Measurements from ENCODE around the gene DNAH14. TPM values are rescaled to one million over a fixed set of nuclear protein-coding genes. Genes with fewer than 3 reads are reported as not detected.
"Not testable (repeated sequence)": the region's sequence is repeated elsewhere in the genome, so short reads cannot be mapped to it uniquely, and the experiment has no call there.

DNAH14 gene
- total RNA-seq (2021; ENCODE audit: unreplicated experiment) (47.0 TPM), Bru-seq, nascent RNA (percentile 71 among the genes with signal in this experiment), BruChase-seq, experiment 1, labeled RNA remaining after a 2-hour chase (percentile 87 among the genes with signal in this experiment), BruChase-seq, experiment 2, labeled RNA remaining after a 6-hour chase (percentile 75 among the genes with signal in this experiment)
- 12.7 TPM for polyA plus RNA-seq (2012; ENCODE audit: insufficient read length)
- long read RNA-seq, transcript DNAH14-205 (7 exons, 1,103 nt), result major isoform, 14 of 50 reads
- long read RNA-seq, partial matches to known transcripts, result 24 of 50 reads
- long read RNA-seq, other reads (novel, unspliced or antisense), result 12 of 50 reads

GRCh38 chr1:224929335-224930237 lies at the start of gene DNAH14:
Gene DNAH14, plus strand, starts transcription at chr1:224929675. Its CDS starts 23,028 bp downstream, at chr1:224952703.
- H3K4me3 ChIP-seq (ENCODE audit: low read depth in 2 of 2, low read length in 2 of 2), result peak within 1 kb of the TSS; percentile 73 to 80
- intact Hi-C loops (cut with micrococcal nuclease; ENCODE audit: unreplicated experiment), result no loop called here
- H3K36me3 ChIP-seq (ENCODE audit: control insufficient read depth, insufficient read depth, low read length), result peaks cover 3% of the 10 kb centered on the region; the same call in 1 of the 2 replicates
- ATAC-seq (peak; percentile 100), DNase-seq (ENCODE audit: low read depth, low spot score) (no peak)
- CTCF ChIA-PET, result interaction anchor here (0.6 kb wide), 2 partner anchors 545 to 826 kb away, joined by 3 read pairs; no protein-coding TSS in a partner anchor
- in situ Hi-C loops (cut with HindIII; ENCODE audit: low pct_unique_long_range_greater_than_20kb, low sequenced_read_pairs), result no loop called here
- no peaks in the 10 kb centered on the region for H3K4me1 ChIP-seq (ENCODE audit: control insufficient read depth, insufficient read depth, low read length)
- TF ChIP-seq POLR2AphosphoS5 (IDR thresholded peaks at IDR 0.05; ENCODE audit: low read depth, low read length) (peak; percentile 90), TCF7L2 (IDR thresholded peaks at IDR 0.05; ENCODE audit: low read depth, low read length) (no peak), SIN3A (IDR thresholded peaks at IDR 0.05; ENCODE audit: borderline replicate concordance, insufficient read depth, low read depth, low read length) (peak; percentile 86)
- no peaks in the 10 kb centered on the region for H3K27me3 ChIP-seq (ENCODE audit: control insufficient read depth, insufficient read depth, low read length)
- peaks cover 22% of the 10 kb centered on the region for H3K9me3 ChIP-seq (ENCODE audit: control insufficient read depth, insufficient read depth, low read depth, low read length)
- POLR2A ChIA-PET, result interaction anchor here (0.6 to 1.0 kb wide), 3 partner anchors 16 to 423 kb away, joined by 3 to 4 read pairs (median 4); no protein-coding TSS in a partner anchor
- BruUV-seq (replicated peaks), result no TSS peak
- H3K27ac ChIP-seq (ENCODE audit: low read length), result peak within 1 kb of the TSS; percentile 80

DNA sequence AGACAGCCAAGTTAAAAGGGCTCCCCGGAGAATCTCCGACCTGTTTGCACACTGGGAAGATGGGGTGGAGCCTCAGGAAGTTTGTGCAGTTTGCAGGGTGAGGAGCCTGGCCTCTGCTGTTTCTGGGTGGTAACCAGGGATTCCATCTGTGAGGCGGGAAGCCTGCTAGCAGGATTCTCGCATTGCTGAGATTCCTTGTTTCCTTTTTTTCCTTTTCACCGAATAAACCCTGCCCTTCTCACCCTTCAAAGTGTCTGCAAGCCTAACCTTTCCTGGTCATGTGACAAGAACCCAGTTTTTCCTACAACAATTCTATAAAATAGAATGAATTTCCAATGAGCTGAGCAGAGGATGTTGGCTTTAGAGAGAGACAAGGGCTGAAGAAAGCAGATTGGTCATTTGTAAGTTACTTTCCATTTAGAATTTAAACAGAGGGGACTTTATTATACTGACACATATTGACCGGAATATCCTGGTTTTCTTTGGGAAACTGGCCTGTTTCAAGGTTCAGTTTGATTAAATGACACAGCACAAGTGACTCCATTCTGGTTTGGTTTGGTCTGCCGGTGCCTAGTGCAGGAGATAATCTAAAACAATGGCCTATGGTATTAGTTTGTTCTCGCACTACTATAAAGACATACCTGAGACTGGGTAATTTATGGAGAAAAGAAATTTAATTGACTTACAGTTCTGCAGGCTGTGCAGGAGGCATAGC lies 48.7 kb upstream of the DNAH14 start:
- no TSS peak for BruUV-seq (replicated peaks)
- no peak for DNase-seq (ENCODE audit: low read depth, low spot score)
- CTCF ChIA-PET, result no interaction called here
- TF ChIP-seq, protein P1, sequence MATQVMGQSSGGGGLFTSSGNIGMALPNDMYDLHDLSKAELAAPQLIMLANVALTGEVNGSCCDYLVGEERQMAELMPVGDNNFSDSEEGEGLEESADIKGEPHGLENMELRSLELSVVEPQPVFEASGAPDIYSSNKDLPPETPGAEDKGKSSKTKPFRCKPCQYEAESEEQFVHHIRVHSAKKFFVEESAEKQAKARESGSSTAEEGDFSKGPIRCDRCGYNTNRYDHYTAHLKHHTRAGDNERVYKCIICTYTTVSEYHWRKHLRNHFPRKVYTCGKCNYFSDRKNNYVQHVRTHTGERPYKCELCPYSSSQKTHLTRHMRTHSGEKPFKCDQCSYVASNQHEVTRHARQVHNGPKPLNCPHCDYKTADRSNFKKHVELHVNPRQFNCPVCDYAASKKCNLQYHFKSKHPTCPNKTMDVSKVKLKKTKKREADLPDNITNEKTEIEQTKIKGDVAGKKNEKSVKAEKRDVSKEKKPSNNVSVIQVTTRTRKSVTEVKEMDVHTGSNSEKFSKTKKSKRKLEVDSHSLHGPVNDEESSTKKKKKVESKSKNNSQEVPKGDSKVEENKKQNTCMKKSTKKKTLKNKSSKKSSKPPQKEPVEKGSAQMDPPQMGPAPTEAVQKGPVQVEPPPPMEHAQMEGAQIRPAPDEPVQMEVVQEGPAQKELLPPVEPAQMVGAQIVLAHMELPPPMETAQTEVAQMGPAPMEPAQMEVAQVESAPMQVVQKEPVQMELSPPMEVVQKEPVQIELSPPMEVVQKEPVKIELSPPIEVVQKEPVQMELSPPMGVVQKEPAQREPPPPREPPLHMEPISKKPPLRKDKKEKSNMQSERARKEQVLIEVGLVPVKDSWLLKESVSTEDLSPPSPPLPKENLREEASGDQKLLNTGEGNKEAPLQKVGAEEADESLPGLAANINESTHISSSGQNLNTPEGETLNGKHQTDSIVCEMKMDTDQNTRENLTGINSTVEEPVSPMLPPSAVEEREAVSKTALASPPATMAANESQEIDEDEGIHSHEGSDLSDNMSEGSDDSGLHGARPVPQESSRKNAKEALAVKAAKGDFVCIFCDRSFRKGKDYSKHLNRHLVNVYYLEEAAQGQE (IDR thresholded peaks at IDR 0.05; ENCODE audit: insufficient read depth in 1 of 2, low read depth in 2 of 2, low read length in 1 of 2), result no peak
- TF ChIP-seq POLR2AphosphoS5 (IDR thresholded peaks at IDR 0.05; ENCODE audit: low read depth, low read length) (no peak), SIN3A (IDR thresholded peaks at IDR 0.05; ENCODE audit: borderline replicate concordance, insufficient read depth, low read depth, low read length) (no peak), TCF7L2 (IDR thresholded peaks at IDR 0.05; ENCODE audit: low read depth, low read length) (no peak)
- TF ChIP-seq, protein P2, sequence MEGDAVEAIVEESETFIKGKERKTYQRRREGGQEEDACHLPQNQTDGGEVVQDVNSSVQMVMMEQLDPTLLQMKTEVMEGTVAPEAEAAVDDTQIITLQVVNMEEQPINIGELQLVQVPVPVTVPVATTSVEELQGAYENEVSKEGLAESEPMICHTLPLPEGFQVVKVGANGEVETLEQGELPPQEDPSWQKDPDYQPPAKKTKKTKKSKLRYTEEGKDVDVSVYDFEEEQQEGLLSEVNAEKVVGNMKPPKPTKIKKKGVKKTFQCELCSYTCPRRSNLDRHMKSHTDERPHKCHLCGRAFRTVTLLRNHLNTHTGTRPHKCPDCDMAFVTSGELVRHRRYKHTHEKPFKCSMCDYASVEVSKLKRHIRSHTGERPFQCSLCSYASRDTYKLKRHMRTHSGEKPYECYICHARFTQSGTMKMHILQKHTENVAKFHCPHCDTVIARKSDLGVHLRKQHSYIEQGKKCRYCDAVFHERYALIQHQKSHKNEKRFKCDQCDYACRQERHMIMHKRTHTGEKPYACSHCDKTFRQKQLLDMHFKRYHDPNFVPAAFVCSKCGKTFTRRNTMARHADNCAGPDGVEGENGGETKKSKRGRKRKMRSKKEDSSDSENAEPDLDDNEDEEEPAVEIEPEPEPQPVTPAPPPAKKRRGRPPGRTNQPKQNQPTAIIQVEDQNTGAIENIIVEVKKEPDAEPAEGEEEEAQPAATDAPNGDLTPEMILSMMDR (IDR thresholded peaks at IDR 0.05), result no peak
- Histone ChIP-seq H3K36me3 (ENCODE audit: control insufficient read depth, insufficient read depth, low read length) (no peaks in the 10 kb centered on the region), H3K4me3 (ENCODE audit: low read depth in 2 of 2, low read length in 2 of 2) (no peak overlapping the region), H3K4me1 (ENCODE audit: control insufficient read depth, insufficient read depth, low read length) (no peaks in the 10 kb centered on the region), H3K27me3 (ENCODE audit: control insufficient read depth, insufficient read depth, low read length) (no peaks in the 10 kb centered on the region), H3K27ac (ENCODE audit: low read length) (no peak overlapping the region), H3K9me3 (ENCODE audit: control insufficient read depth, insufficient read depth, low read depth, low read length) (no peaks in the 10 kb centered on the region)
- ATAC-seq, result no peak
- in situ Hi-C loops (cut with HindIII; ENCODE audit: low pct_unique_long_range_greater_than_20kb, low sequenced_read_pairs), result no loop called here
- intact Hi-C loops (cut with micrococcal nuclease; ENCODE audit: unreplicated experiment), result no loop called here
- POLR2A ChIA-PET, result no interaction called here

DNA sequence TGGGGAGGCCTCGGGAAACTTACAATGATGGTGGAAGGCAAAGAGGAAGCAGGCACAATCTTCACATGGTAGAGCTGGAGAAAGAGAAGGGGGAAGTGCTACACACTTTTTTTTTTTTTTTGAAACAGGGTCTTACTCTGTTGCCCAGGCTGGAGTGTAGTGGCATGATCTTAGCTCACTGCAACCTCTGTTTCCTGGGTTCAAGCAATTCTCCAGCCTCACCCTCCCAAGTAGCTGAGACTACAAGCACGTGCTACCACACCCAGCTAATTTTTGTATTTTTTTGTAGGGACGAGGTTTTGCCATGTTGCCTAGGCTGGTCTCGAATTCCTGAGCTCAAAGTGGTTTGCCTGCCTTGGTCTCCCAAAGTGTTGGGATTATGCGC lies 48.2 kb upstream of the DNAH14 start:
- H3K27ac ChIP-seq (ENCODE audit: low read length); intact Hi-C loops (cut with micrococcal nuclease; ENCODE audit: unreplicated experiment); CTCF ChIA-PET; DNase-seq (ENCODE audit: low read depth, low spot score); ATAC-seq; H3K4me3 ChIP-seq (ENCODE audit: low read depth in 2 of 2, low read length in 2 of 2); H3K4me1 ChIP-seq (ENCODE audit: control insufficient read depth, insufficient read depth, low read length); in situ Hi-C loops (cut with HindIII; ENCODE audit: low pct_unique_long_range_greater_than_20kb, low sequenced_read_pairs); H3K9me3 ChIP-seq (ENCODE audit: control insufficient read depth, insufficient read depth, low read depth, low read length); H3K27me3 ChIP-seq (ENCODE audit: control insufficient read depth, insufficient read depth, low read length); H3K36me3 ChIP-seq (ENCODE audit: control insufficient read depth, insufficient read depth, low read length); POLR2A ChIA-PET; BruUV-seq (replicated peaks): not testable (repeated sequence)

All from Panc1 (cell line).